ENCODE results near the gene RNF225. TPM values are rescaled to one million over a fixed set of nuclear protein-coding genes. Genes with fewer than 3 reads are reported as not detected.
"Not testable (repeated sequence)": the region's sequence is repeated elsewhere in the genome, so short reads cannot be mapped to it uniquely, and the experiment has no call there.

The RNF225 gene
- total and polyA plus RNA-seq, 9 of the 15 experiments (the other 6 are each of a cell fraction or from before 2014, with no cell fraction given) = 0.33 TPM; not detected in 8

GRCh38 chr19:58376724-58377123 lies 18.7 kb upstream of the RNF225 start:
- H3K4me3 ChIP-seq; H3K36me3 ChIP-seq (ENCODE audit: control insufficient read depth, insufficient read depth, low read length); H2AFZ ChIP-seq (ENCODE audit: low read depth, low read length); H3K9me1 ChIP-seq (ENCODE audit: control insufficient read depth, insufficient read depth, low read length); DNase-seq (ENCODE audit: extremely low read depth in 1 of 4, low spot score in 3 of 4); H3K79me2 ChIP-seq (ENCODE audit: control insufficient read depth, insufficient read depth, low read length); H3K27ac ChIP-seq (ENCODE audit: extremely low read depth, low read depth, low read length); H4K20me1 ChIP-seq (replicated peaks; ENCODE audit: control insufficient read depth, insufficient read depth, low read length); H3K27me3 ChIP-seq (ENCODE audit: control insufficient read depth in 2 of 2, insufficient read depth in 2 of 2, low read length in 2 of 2); H3K9me3 ChIP-seq (replicated peaks; ENCODE audit: control insufficient read depth, insufficient read depth, low read depth, low read length); ATAC-seq; BruUV-seq (replicated peaks); H3K4me2 ChIP-seq (ENCODE audit: insufficient read depth, low read length); intact Hi-C loops (cut with micrococcal nuclease); in situ Hi-C loops (cut with MboI); H3K9ac ChIP-seq (ENCODE audit: insufficient read depth in 1 of 2, low read depth in 2 of 2, low read length in 2 of 2); TF ChIP-seq JUND (tag; IDR thresholded peaks at IDR 0.05; ENCODE audit: borderline replicate concordance, low read depth, low read length); TOE1 (CRISPR knock-in tag; IDR thresholded peaks at IDR 0.05; ENCODE audit: borderline replicate concordance, low read depth): not testable (repeated sequence)
- FAIRE-seq = peak; percentile 35
- peaks cover 6 to 26% of the 10 kb centered on the region in 2 experiments; a peak in 3 of 5 replicates for H3K4me1 ChIP-seq (replicated peaks in 1 of 2; ENCODE audit: control insufficient read depth in 2 of 2, insufficient read depth in 2 of 2, low read length in 2 of 2)
- peak; percentile 29; the same call in 1 of the 2 replicates for TF ChIP-seq JUND (IDR thresholded peaks at IDR 0.05; ENCODE audit: borderline replicate concordance, low read depth, low read length)
- peak; percentile 54 for TF ChIP-seq SMARCA4 (IDR thresholded peaks at IDR 0.05)
- TF ChIP-seq DPF2 (IDR thresholded peaks at IDR 0.05) = peak; percentile 65
- TF ChIP-seq YY1 (IDR thresholded peaks at IDR 0.05; ENCODE audit: borderline replicate concordance in 1 of 3, control insufficient read depth in 1 of 3, extremely low read depth in 1 of 3, insufficient read depth in 3 of 3, insufficient read length in 1 of 3, insufficient replicate concordance in 2 of 3, low read depth in 1 of 3, low read length in 2 of 3) = peak in 1 of 3 experiments; percentile 15
- peak; percentile 87 for TF ChIP-seq EGR1 (conservative IDR thresholded peaks at IDR 0.05)
- TF ChIP-seq ARID1B (IDR thresholded peaks at IDR 0.05) = peak; percentile 44
- TF ChIP-seq ATF3 (IDR thresholded peaks at IDR 0.05) = peak; percentile 87
- TF ChIP-seq ATF3 (CRISPR knock-in tag; conservative IDR thresholded peaks at IDR 0.05) = 0 out of 2 replicates have a peak, but pooled peaks have one; percentile 28
- TF ChIP-seq TOE1 (IDR thresholded peaks at IDR 0.05; ENCODE audit: borderline replicate concordance) = peak; percentile 67; the same call in 1 of the 2 replicates
- peak; percentile 57 for TF ChIP-seq FOSL1 (tag; conservative IDR thresholded peaks at IDR 0.05)
- ChIA-PET CTCF (ENCODE audit: low intra/inter-chr PET ratio) (interaction anchor here (0.7 kb wide), 1 partner anchor 13 kb away, joined by 3 read pairs; no protein-coding TSS in a partner anchor), POLR2A (interaction anchor here (0.6 to 1.7 kb wide), 2 partner anchors 11 to 13 kb away, joined by 3 to 4 read pairs; no protein-coding TSS in a partner anchor)
- WGBS (ENCODE audit: insufficient coverage, low coverage, missing lambda C conversion rate) = 0% methylated on average over 1 of the region's 7 CpGs
